Smooth muscle cell (in vitro differentiated cells): ENCODE measurements around the gene MAN2B1. TPM values are rescaled to one million over a fixed set of nuclear protein-coding genes. Genes with fewer than 3 reads are reported as not detected.
"Not testable (repeated sequence)": the region's sequence is repeated elsewhere in the genome, so short reads cannot be mapped to it uniquely, and the experiment has no call there.

Experiments
- DNase-seq: peaks from one replicate; lab custom pipeline; 2025; ENCODE audit not compliant: unreplicated experiment; lab: John Stamatoyannopoulos, UW
- H2AFZ ChIP-seq: fragments of 200-600 bp; sonication (generic); 2 replicates; pipeline ENCODE4 v1.6.0; 2016; ENCODE audit warnings: antibody characterized with exemption, low read depth, mild to moderate bottlenecking
- H3F3A ChIP-seq: fragments of 200-600 bp; sonication (generic); 2 replicates; pipeline ENCODE4 v1.6.0; 2017; ENCODE audit warnings: antibody characterized with exemption, low read depth
- H3K27ac ChIP-seq: fragments of 200-600 bp; sonication (generic); 2 replicates; pipeline ENCODE4 v1.5.1; 2016; ENCODE audit warnings: low read depth, mild to moderate bottlenecking
- H3K27me3 ChIP-seq: fragments of 200-600 bp; sonication (generic); 2 replicates; pipeline ENCODE4 v1.6.1; 2016; ENCODE audit warnings: low read depth, mild to moderate bottlenecking
- H3K36me3 ChIP-seq: fragments of 200-600 bp; sonication (generic); 2 replicates; pipeline ENCODE4 v1.5.1; 2016; ENCODE audit warnings: low read depth
- H3K4me1 ChIP-seq: fragments of 200-600 bp; sonication (generic); 2 replicates; pipeline ENCODE4 v1.5.1; 2016; ENCODE audit warnings: low read depth
- H3K4me2 ChIP-seq: fragments of 200-600 bp; sonication (generic); 2 replicates; pipeline ENCODE4 v1.6.0; 2016; ENCODE audit warnings: mild to moderate bottlenecking
- H3K4me3 ChIP-seq: fragments of 200-600 bp; sonication (generic); 2 replicates; pipeline ENCODE4 v1.5.1; 2016; ENCODE audit warnings: mild to moderate bottlenecking
- H3K79me2 ChIP-seq: fragments of 200-600 bp; sonication (generic); 2 replicates; pipeline ENCODE4 v1.6.0; 2016; ENCODE audit warnings: low read depth, mild to moderate bottlenecking
- H3K9ac ChIP-seq: fragments of 200-600 bp; sonication (generic); 2 replicates; pipeline ENCODE4 v1.6.0; 2016; ENCODE audit warnings: low read depth
- H3K9me3 ChIP-seq: fragments of 200-600 bp; sonication (generic); replicated peaks from 2 replicates; pipeline ENCODE4 v1.5.1; 2016; ENCODE audit warnings: low read depth
- H4K20me1 ChIP-seq: fragments of 200-600 bp; sonication (generic); 2 replicates; pipeline ENCODE4 v1.6.0; 2016; ENCODE audit warnings: low read depth
- CTCF ChIP-seq: fragments of 200-600 bp; sonication (generic); IDR thresholded peaks from 2 replicates; pipeline ENCODE4 v1.5.1; 2017; ENCODE audit warnings: borderline replicate concordance, mild to moderate bottlenecking, antibody characterized with exemption; ENCODE audit not compliant: insufficient read depth, poor library complexity, severe bottlenecking
- WGBS: methylation state at CpG from one replicate; pipeline ENCODE4 v1.1.7; 2016; ENCODE audit warnings: low lambda C conversion rate; 5-methylcytosine and 5-hydroxymethylcytosine counted together
- polyA plus RNA-seq: library from polyadenylated mRNA; unstranded; fragments of >200 nt; fragmentation: Nextera tagmentation; extraction: Ambion mirVana; gene quantifications from 2 replicates; pipeline ENCODE4 v1.2.1, GENCODE V29; 2016
- total RNA-seq: library from RNA; depleted of rRNA; stranded (reverse); fragments of >200 nt; gene quantifications from 2 replicates; pipeline ENCODE4 v1.2.3, GENCODE V29; 2014

Gene MAN2B1
- total and polyA plus RNA-seq, 2 experiments from 2014 or later, result 51.0 to 69.2 TPM

- Histone ChIP-seq H3K27me3 (no peaks in the 10 kb centered on the region), H3K27ac (no peak overlapping the region)
- no peak for DNase-seq
Measured at GRCh38 chr19:12701596-12702282, 35.2 kb upstream of the MAN2B1 start.

GRCh38 chr19:12698138-12698537 lies 31.6 kb upstream of the MAN2B1 start:
- Histone ChIP-seq H3K9me3 (no peaks in the 10 kb centered on the region), H2AFZ (no peak overlapping the region), H3K27ac (no peak overlapping the region), H3F3A (peaks cover 6% of the 10 kb centered on the region), H3K27me3 (no peaks in the 10 kb centered on the region), H4K20me1 (no peaks in the 10 kb centered on the region), H3K36me3 (no peaks in the 10 kb centered on the region), H3K4me3 (no peak overlapping the region), H3K4me2 (no peak overlapping the region), H3K4me1 (peaks cover 6% of the 10 kb centered on the region), H3K9ac (no peak overlapping the region), H3K79me2 (no peaks in the 10 kb centered on the region)
- TF ChIP-seq CTCF, result no peak
- WGBS, result 97% methylated on average over 6 of the region's 6 CpGs
- DNase-seq, result no peak

More at GRCh38 chr19:12701596-12702282, 35.2 kb upstream of the MAN2B1 start:
- no peaks in the 10 kb centered on the region for H3K4me1 ChIP-seq
- TF ChIP-seq CTCF, result no peak
- H3K9me3 ChIP-seq, result no peaks in the 10 kb centered on the region
- no peak overlapping the region for H2AFZ ChIP-seq
- no peaks in the 10 kb centered on the region for H4K20me1 ChIP-seq
- 97% methylated on average over 31 of the region's 33 CpGs for WGBS
- H3K9ac ChIP-seq, result no peak overlapping the region
- H3K4me3 ChIP-seq, result no peak overlapping the region
- H3K36me3 ChIP-seq, result no peaks in the 10 kb centered on the region
- H3K4me2 ChIP-seq, result no peak overlapping the region
- peaks cover 6% of the 10 kb centered on the region for H3F3A ChIP-seq
- no peaks in the 10 kb centered on the region for H3K79me2 ChIP-seq

GRCh38 chr19:12697425-12697824 lies 30.9 kb upstream of the MAN2B1 start:
- H3K27ac ChIP-seq, H2AFZ ChIP-seq, H3K4me2 ChIP-seq, H3K27me3 ChIP-seq, H4K20me1 ChIP-seq, H3K4me1 ChIP-seq, DNase-seq, H3K9me3 ChIP-seq, H3K9ac ChIP-seq, H3F3A ChIP-seq, H3K36me3 ChIP-seq, H3K79me2 ChIP-seq, H3K4me3 ChIP-seq: not testable (repeated sequence)
- 98% methylated on average over 22 of the region's 22 CpGs for WGBS

GRCh38 chr19:12696366-12697335 lies 30.1 kb upstream of the MAN2B1 start, which contains the start of gene FBXW9:
Gene FBXW9, minus strand, starts transcription at chr19:12696631. Its CDS starts 50 bp downstream, at chr19:12696581.
- Histone ChIP-seq H3K9me3 (no peaks in the 10 kb centered on the region), H3K4me2 (peak within 1 kb of the TSS; percentile 95), H3K79me2 (no peaks in the 10 kb centered on the region), H3K4me3 (peak within 1 kb of the TSS; percentile 90), H4K20me1 (no peaks in the 10 kb centered on the region), H3K27ac (peak within 1 kb of the TSS; percentile 94), H3K36me3 (no peaks in the 10 kb centered on the region), H3K4me1 (peaks cover 6% of the 10 kb centered on the region), H3K27me3 (no peaks in the 10 kb centered on the region), H3K9ac (peak within 1 kb of the TSS; percentile 92), H3F3A (peaks cover 6% of the 10 kb centered on the region), H2AFZ (peak within 1 kb of the TSS; percentile 98)
- TF ChIP-seq CTCF, result no peak
- peak; percentile 76 for DNase-seq
- WGBS, result 9% methylated on average over 58 of the region's 59 CpGs
